A549 treated with CpdA at 1 μM for 4 hours (cell line): ENCODE data around the gene NR2F1. TPM values are rescaled to one million over a fixed set of nuclear protein-coding genes. Genes with fewer than 3 reads are reported as not detected.

ENCODE experiments used
- total RNA-seq: library from RNA; stranded (reverse); fragments of 200-300 nt; extraction: Qiagen RNA extraction; gene quantifications from 5 replicates; pipeline ENCODE4 v1.2.3, GENCODE V29; 2022; ENCODE audit warnings: low read depth

Gene NR2F1
- total RNA-seq = 3.8 to 6.6 TPM (median 5.0 TPM) in 5 replicates

GRCh38 chr5:93582677-93583438, at the start of gene NR2F1:
Gene NR2F1 (plus strand): TSS chr5:93583222. CDS start chr5:93585024, 1,802 bp downstream.

GRCh38 chr5:93580927-93581445, 2.0 kb upstream of the NR2F1 start, which contains the start of gene NR2F1-AS1:
Gene NR2F1-AS1 (minus strand): TSS chr5:93581219.

Other genes with a start within 250 kb of the NR2F1 start
- gene NR2F1-AS1, start 2.0 kb upstream of the NR2F1 start, total RNA-seq = 2.8 to 4.8 TPM (median 3.8 TPM) in 5 replicates
- 0.01 to 0.02 TPM in 2 of 5 replicates, not detected in the others for gene POU5F2, start 158.4 kb downstream of the NR2F1 start, total RNA-seq